DND-41 (cell line): ENCODE results near the gene PTDSS2.

Experiments
- ATAC-seq: fragments of 200-7000 bp; cut with Tn5 transposase; 3 replicates; pipeline ENCODE4 v1.9.1; 2021; ENCODE audit warnings: low read depth; ENCODE audit not compliant: insufficient read depth
- DNase-seq: peaks from one replicate; pipeline ENCODE4 v3.0.0-alpha.2; 2020
- H2AFZ ChIP-seq: 2 replicates; pipeline ENCODE4 v1.6.0; 2012; ENCODE audit warnings: low read depth, low read length
- H3K27ac ChIP-seq: 2 replicates; pipeline ENCODE4 v1.5.1; 2012; ENCODE audit warnings: low read length, inconsistent platforms
- H3K27me3 ChIP-seq: fragments of 200-600 bp; sonication (generic); 2 replicates; pipeline ENCODE4 v1.6.0; 2012; ENCODE audit warnings: low read length, mild to moderate bottlenecking, inconsistent platforms; ENCODE audit not compliant: insufficient read depth, poor library complexity
- H3K36me3 ChIP-seq: 2 replicates; pipeline ENCODE4 v1.5.1; 2012; ENCODE audit warnings: low read length, inconsistent platforms; ENCODE audit not compliant: insufficient read depth
- H3K4me1 ChIP-seq: 2 replicates; pipeline ENCODE4 v1.5.1; 2012; ENCODE audit warnings: mild to moderate bottlenecking, low read length; ENCODE audit not compliant: insufficient read depth
- H3K4me2 ChIP-seq: 2 replicates; pipeline ENCODE4 v1.6.0; 2012; ENCODE audit warnings: mild to moderate bottlenecking, moderate library complexity, low read length, inconsistent platforms; ENCODE audit not compliant: insufficient read depth
- H3K4me3 ChIP-seq, 2 experiments: fragments of 200-600 bp in 1 of 2; shearing (Covaris generic) in 1 of 2; 2 replicates each; pipeline ENCODE4 v1.5.1; 2012 to 2016; ENCODE audit warnings: inconsistent platforms in 2 of 2, low read length in 2 of 2, mild to moderate bottlenecking in 2 of 2, low read depth in 1 of 2, moderate library complexity in 1 of 2
- H3K79me2 ChIP-seq: 2 replicates; pipeline ENCODE4 v1.6.0; 2012; ENCODE audit warnings: low read length, inconsistent platforms; ENCODE audit not compliant: insufficient read depth
- H3K9ac ChIP-seq: 2 replicates; pipeline ENCODE4 v1.6.0; 2012; ENCODE audit warnings: low read depth, mild to moderate bottlenecking, inconsistent platforms, low read length, moderate library complexity
- H3K9me3 ChIP-seq: 2 replicates; pipeline ENCODE4 v1.5.1; 2012; ENCODE audit warnings: low read length, moderate library complexity, mild to moderate bottlenecking, inconsistent platforms; ENCODE audit not compliant: insufficient read depth, severe bottlenecking
- H4K20me1 ChIP-seq: 2 replicates; pipeline ENCODE4 v1.6.0; 2012; ENCODE audit warnings: low read length; ENCODE audit not compliant: insufficient read depth
- EZH2 ChIP-seq: IDR thresholded peaks from 3 replicates; pipeline ENCODE4 v1.6.1; 2012; ENCODE audit warnings: borderline replicate concordance, low read depth, mild to moderate bottlenecking, moderate library complexity, low read length, inconsistent platforms; ENCODE audit not compliant: severe bottlenecking
- TF ChIP-seq, protein P1 (sequence below): IDR thresholded peaks from 2 replicates; pipeline ENCODE4 v1.5.1; 2012; ENCODE audit warnings: borderline replicate concordance, low read length, moderate library complexity, mild to moderate bottlenecking; ENCODE audit not compliant: poor library complexity, severe bottlenecking; ENCODE audit errors: extremely low read depth

PTDSS2 gene

DNA sequence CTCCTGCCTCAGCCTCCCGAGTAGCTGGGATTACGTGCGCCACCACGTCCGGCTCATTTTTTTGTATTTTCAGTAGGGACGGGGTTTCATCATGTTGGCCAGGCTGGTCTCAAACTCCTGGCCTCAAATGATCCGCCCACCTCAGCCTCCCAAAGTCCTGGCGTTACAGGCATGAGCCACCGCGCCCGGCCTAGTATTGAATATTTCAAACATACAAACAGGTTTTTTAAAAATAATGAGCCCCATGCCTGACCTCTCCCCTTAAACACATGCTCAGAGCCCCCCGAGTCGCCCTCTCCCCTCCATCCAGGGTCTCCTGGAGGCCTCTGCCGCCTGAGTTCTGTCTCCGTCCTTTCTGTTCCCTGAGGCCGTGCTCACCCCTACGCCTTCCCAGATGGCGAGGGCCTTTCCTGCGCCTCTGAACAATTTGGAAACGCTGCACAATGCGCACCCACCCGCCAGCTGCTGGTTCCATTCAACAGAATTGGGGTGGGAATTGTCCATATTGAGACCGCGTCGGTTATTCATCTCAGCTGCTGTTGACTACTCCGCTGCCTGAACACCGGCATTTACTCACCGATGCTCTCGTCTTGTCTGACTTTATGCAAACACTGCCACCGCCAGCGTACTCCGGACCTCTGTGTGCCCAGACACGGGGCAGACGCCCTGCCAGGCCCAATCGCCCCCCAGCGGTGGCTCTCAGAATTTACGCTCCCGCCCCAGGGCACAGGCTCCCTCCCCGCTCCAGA lies 70.5 kb downstream of the PTDSS2 start:
- no peaks in the 10 kb centered on the region for H3K36me3 ChIP-seq
- ATAC-seq, result no peak

DNA sequence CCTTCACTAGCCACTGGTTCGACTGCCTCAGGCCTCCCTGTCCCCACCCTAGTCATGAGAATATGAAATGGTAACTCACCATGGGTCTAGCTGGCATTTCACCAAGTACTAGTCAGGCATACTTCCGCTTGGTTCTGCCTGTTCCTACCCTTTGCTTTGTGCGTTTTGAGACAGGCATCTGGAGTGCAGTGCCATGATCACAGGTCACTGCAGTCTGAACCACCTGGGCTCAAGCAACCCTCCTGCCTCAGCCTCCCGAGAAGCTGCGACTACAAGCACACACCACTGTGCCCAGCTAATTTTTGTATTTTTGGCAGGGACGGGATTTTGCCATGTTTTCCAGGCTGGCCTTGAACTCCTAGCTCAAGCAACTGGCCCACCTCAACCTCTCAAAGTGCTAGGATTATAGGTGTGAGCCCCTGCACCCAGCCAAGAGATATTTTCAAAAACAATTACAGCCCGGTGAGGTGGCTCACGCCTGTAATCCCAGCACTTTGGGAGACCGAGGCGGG lies 71.2 kb downstream of the PTDSS2 start:
- H3K4me2 ChIP-seq, result no peak overlapping the region
- H4K20me1 ChIP-seq, result no peaks in the 10 kb centered on the region

More for the DNA sequence above, 70.5 kb downstream of the PTDSS2 start:
- no peak overlapping the region for H2AFZ ChIP-seq
- H3K27ac ChIP-seq, result no peak overlapping the region
- no peaks in the 10 kb centered on the region for H3K4me1 ChIP-seq
- peaks cover 5% of the 10 kb centered on the region for H3K9me3 ChIP-seq
- no peak overlapping the region for H3K9ac ChIP-seq
- DNase-seq, result no peak
- no peaks in the 10 kb centered on the region for H3K27me3 ChIP-seq
- no peak overlapping the region for H3K4me3 ChIP-seq
- no peak for TF ChIP-seq EZH2
- TF ChIP-seq, protein P1, sequence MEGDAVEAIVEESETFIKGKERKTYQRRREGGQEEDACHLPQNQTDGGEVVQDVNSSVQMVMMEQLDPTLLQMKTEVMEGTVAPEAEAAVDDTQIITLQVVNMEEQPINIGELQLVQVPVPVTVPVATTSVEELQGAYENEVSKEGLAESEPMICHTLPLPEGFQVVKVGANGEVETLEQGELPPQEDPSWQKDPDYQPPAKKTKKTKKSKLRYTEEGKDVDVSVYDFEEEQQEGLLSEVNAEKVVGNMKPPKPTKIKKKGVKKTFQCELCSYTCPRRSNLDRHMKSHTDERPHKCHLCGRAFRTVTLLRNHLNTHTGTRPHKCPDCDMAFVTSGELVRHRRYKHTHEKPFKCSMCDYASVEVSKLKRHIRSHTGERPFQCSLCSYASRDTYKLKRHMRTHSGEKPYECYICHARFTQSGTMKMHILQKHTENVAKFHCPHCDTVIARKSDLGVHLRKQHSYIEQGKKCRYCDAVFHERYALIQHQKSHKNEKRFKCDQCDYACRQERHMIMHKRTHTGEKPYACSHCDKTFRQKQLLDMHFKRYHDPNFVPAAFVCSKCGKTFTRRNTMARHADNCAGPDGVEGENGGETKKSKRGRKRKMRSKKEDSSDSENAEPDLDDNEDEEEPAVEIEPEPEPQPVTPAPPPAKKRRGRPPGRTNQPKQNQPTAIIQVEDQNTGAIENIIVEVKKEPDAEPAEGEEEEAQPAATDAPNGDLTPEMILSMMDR, result no peak
- no peak overlapping the region for H3K4me2 ChIP-seq
- H3K79me2 ChIP-seq, result no peaks in the 10 kb centered on the region
- H4K20me1 ChIP-seq, result no peaks in the 10 kb centered on the region

DNA sequence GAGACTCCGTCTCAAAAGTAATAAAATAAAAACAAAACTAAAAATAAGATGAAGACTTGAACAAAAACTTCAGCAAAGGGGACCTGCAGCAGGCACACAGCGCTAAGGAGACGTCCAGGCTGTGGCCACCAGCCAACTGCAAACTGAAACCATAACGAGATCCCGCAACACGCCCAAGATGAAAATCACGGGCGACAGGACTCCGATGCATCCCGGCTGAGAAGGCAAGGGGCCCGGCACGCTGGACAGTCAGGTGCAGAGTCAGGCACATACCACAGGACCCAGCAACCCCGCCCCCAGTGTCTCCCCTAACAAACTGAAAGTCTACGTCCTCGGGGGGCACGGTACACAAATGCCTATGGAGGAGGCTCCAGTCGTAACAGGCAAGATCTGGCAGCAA lies 76.1 kb downstream of the PTDSS2 start:
- Histone ChIP-seq H3K27ac (no peak overlapping the region), H3K27me3 (no peaks in the 10 kb centered on the region), H2AFZ (no peak overlapping the region), H3K4me2 (no peak overlapping the region), H3K9me3 (no peaks in the 10 kb centered on the region), H3K36me3 (peaks cover 2% of the 10 kb centered on the region), H3K79me2 (no peaks in the 10 kb centered on the region), H3K4me1 (no peaks in the 10 kb centered on the region), H3K9ac (no peak overlapping the region), H4K20me1 (peaks cover 2% of the 10 kb centered on the region), H3K4me3 (no peak overlapping the region)
- ATAC-seq (no peak), DNase-seq (no peak)
- TF ChIP-seq, protein P1, result no peak
- TF ChIP-seq EZH2, result no peak

More for the DNA sequence above, 71.2 kb downstream of the PTDSS2 start:
- no peaks in the 10 kb centered on the region for H3K27me3 ChIP-seq
- DNase-seq, result no peak
- H3K79me2 ChIP-seq, result no peaks in the 10 kb centered on the region
- H3K4me1 ChIP-seq, result no peaks in the 10 kb centered on the region
- H3K4me3 ChIP-seq, result no peak overlapping the region
- no peak for ATAC-seq
- no peak overlapping the region for H2AFZ ChIP-seq
- H3K36me3 ChIP-seq, result no peaks in the 10 kb centered on the region
- no peak overlapping the region for H3K27ac ChIP-seq
- no peak for TF ChIP-seq EZH2
- TF ChIP-seq, protein P1, result no peak
- H3K9ac ChIP-seq, result no peak overlapping the region
- H3K9me3 ChIP-seq, result peaks cover 3% of the 10 kb centered on the region
